ENCODE measurements around the gene CACNA1F.

The CACNA1F gene

GRCh38 chrX:49276207-49276606 is 43.1 kb upstream of the CACNA1F start:
- no peak for ATAC-seq (ENCODE audit: low read depth)
- no peaks in the 10 kb centered on the region for H3K4me1 ChIP-seq (ENCODE audit: insufficient read depth, poor library complexity, severe bottlenecking)

DNA sequence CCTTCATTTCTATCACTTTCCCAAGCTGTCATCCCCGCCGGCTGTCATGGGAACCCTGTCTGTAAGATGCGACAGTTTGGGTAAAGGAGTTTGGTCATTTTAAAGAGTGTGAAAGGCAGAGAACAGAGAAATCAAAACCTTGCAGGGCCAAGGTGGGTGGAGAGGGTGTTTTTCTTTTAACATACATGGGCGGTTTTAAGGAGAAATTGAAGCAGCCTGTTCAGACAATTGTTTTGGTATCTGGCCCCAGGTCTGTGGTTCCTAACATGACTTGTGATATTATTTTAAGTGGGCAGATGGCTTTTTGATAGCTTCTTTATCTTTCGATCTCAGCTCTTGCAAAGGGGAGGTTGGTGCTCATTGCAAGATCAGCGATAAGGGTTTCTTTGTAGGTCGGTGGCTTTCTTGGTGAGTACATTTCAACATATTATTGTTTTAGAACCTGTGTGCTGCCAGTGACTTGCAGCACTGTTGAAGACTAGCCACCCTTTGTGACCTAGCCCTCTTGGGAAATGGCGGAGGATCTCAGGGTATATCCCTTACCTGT is 40.1 kb upstream of the CACNA1F start:
- ATAC-seq (ENCODE audit: low read depth) (no peak), DNase-seq (ENCODE audit: low spot score) (no peak)
- H3K9me3 ChIP-seq (ENCODE audit: severe bottlenecking), result no peaks in the 10 kb centered on the region
- no peak overlapping the region for H3K4me3 ChIP-seq (ENCODE audit: severe bottlenecking)
- no peaks in the 10 kb centered on the region for H3K36me3 ChIP-seq (ENCODE audit: low read depth)
- no peak overlapping the region for H3K27ac ChIP-seq (ENCODE audit: poor library complexity, severe bottlenecking)
- H3K4me1 ChIP-seq (ENCODE audit: insufficient read depth, poor library complexity, severe bottlenecking), result peaks cover 3% of the 10 kb centered on the region
- TF ChIP-seq, protein P1, sequence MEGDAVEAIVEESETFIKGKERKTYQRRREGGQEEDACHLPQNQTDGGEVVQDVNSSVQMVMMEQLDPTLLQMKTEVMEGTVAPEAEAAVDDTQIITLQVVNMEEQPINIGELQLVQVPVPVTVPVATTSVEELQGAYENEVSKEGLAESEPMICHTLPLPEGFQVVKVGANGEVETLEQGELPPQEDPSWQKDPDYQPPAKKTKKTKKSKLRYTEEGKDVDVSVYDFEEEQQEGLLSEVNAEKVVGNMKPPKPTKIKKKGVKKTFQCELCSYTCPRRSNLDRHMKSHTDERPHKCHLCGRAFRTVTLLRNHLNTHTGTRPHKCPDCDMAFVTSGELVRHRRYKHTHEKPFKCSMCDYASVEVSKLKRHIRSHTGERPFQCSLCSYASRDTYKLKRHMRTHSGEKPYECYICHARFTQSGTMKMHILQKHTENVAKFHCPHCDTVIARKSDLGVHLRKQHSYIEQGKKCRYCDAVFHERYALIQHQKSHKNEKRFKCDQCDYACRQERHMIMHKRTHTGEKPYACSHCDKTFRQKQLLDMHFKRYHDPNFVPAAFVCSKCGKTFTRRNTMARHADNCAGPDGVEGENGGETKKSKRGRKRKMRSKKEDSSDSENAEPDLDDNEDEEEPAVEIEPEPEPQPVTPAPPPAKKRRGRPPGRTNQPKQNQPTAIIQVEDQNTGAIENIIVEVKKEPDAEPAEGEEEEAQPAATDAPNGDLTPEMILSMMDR (IDR thresholded peaks at IDR 0.05; ENCODE audit: poor library complexity, severe bottlenecking), result no peak
- H3K27me3 ChIP-seq (ENCODE audit: insufficient read depth, poor library complexity, severe bottlenecking), result no peaks in the 10 kb centered on the region

More at GRCh38 chrX:49276207-49276606, 43.1 kb upstream of the CACNA1F start:
- no peak overlapping the region for H3K4me3 ChIP-seq (ENCODE audit: severe bottlenecking)
- no peaks in the 10 kb centered on the region for H3K36me3 ChIP-seq (ENCODE audit: low read depth)
- no peak overlapping the region for H3K27ac ChIP-seq (ENCODE audit: poor library complexity, severe bottlenecking)
- DNase-seq (ENCODE audit: low spot score), result no peak
- no peaks in the 10 kb centered on the region for H3K9me3 ChIP-seq (ENCODE audit: severe bottlenecking)
- TF ChIP-seq, protein P1 (IDR thresholded peaks at IDR 0.05; ENCODE audit: poor library complexity, severe bottlenecking), result no peak
- H3K27me3 ChIP-seq (ENCODE audit: insufficient read depth, poor library complexity, severe bottlenecking), result no peaks in the 10 kb centered on the region

GRCh38 chrX:49272421-49272820 is 39.3 kb upstream of the CACNA1F start:
- Histone ChIP-seq H3K4me1 (ENCODE audit: insufficient read depth, poor library complexity, severe bottlenecking) (peaks cover 3% of the 10 kb centered on the region), H3K4me3 (ENCODE audit: severe bottlenecking) (no peak overlapping the region), H3K27ac (ENCODE audit: poor library complexity, severe bottlenecking) (no peak overlapping the region), H3K27me3 (ENCODE audit: insufficient read depth, poor library complexity, severe bottlenecking) (no peaks in the 10 kb centered on the region), H3K36me3 (ENCODE audit: low read depth) (no peaks in the 10 kb centered on the region), H3K9me3 (ENCODE audit: severe bottlenecking) (no peaks in the 10 kb centered on the region)
- ATAC-seq (ENCODE audit: low read depth), result no peak
- TF ChIP-seq, protein P1 (IDR thresholded peaks at IDR 0.05; ENCODE audit: poor library complexity, severe bottlenecking), result no peak
- no peak for DNase-seq (ENCODE audit: low spot score)

GRCh38 chrX:49271341-49271740 is 38.2 kb upstream of the CACNA1F start:
- Histone ChIP-seq H3K36me3 (ENCODE audit: low read depth) (no peaks in the 10 kb centered on the region), H3K27me3 (ENCODE audit: insufficient read depth, poor library complexity, severe bottlenecking) (no peaks in the 10 kb centered on the region), H3K4me1 (ENCODE audit: insufficient read depth, poor library complexity, severe bottlenecking) (peaks cover 3% of the 10 kb centered on the region), H3K9me3 (ENCODE audit: severe bottlenecking) (no peaks in the 10 kb centered on the region), H3K27ac (ENCODE audit: poor library complexity, severe bottlenecking) (no peak overlapping the region), H3K4me3 (ENCODE audit: severe bottlenecking) (no peak overlapping the region)
- TF ChIP-seq, protein P1 (IDR thresholded peaks at IDR 0.05; ENCODE audit: poor library complexity, severe bottlenecking), result no peak
- ATAC-seq (ENCODE audit: low read depth) (no peak), DNase-seq (ENCODE audit: low spot score) (no peak)

DNA sequence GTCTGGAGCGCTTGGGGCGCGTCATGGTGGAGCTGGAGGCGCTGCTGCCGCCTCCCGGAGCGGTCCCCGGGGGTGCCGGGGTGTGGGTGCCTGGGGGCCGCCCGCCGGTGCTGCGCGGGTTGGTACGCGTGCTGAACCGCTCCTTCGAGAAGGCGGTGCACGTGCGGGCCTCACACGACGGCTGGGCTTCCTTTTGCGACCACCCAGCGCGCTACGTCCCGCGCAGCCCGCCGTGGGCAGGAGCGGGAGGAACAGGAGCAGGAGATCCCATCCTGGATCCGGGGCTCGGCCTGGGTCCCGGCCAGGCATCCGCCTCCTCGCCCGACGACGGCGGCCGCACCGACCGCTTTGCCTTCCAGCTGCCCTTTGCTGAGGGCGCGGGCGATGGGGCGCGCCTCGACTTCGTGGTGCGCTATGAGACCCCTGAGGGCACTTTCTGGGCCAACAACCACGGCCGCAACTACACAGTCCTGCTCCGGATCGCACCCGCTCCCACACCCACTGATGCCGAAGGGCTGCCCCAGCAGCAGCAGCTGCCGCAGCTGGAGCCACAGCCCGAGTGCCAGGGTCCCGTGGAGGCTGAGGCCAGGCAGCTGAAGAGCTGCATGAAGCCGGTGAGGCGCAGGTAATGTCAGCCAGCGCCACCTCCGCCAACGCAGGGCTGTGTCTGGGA is 37.2 kb upstream of the CACNA1F start:
- Histone ChIP-seq H3K4me3 (ENCODE audit: severe bottlenecking) (peak overlapping the region; percentile 84), H3K9me3 (ENCODE audit: severe bottlenecking) (no peaks in the 10 kb centered on the region), H3K4me1 (ENCODE audit: insufficient read depth, poor library complexity, severe bottlenecking) (peaks cover 3% of the 10 kb centered on the region), H3K36me3 (ENCODE audit: low read depth) (no peaks in the 10 kb centered on the region), H3K27ac (ENCODE audit: poor library complexity, severe bottlenecking) (peak overlapping the region; percentile 71), H3K27me3 (ENCODE audit: insufficient read depth, poor library complexity, severe bottlenecking) (no peaks in the 10 kb centered on the region)
- DNase-seq (ENCODE audit: low spot score) (no peak), ATAC-seq (ENCODE audit: low read depth) (no peak)
- TF ChIP-seq, protein P1 (IDR thresholded peaks at IDR 0.05; ENCODE audit: poor library complexity, severe bottlenecking), result no peak
